A673 (cell line): Measurements from ENCODE around the gene TMOD1. TPM values are rescaled to one million over a fixed set of nuclear protein-coding genes. Genes with fewer than 3 reads are reported as not detected.

Experiments
- BruUV-seq: library from RNA; stranded (reverse); fragments of 400-500 nt; replicated peaks from 2 replicates; lab custom pipeline; 2021; lab: Mats Ljungman, UMichigan
- CTCF ChIA-PET: fragments of 300-600 bp; sonication (Branson Sonifier 250); formaldehyde crosslinking; loops from one replicate; lab custom pipeline; 2022; ENCODE audit warnings: antibody characterized with exemption; lab: Charles Lee
- POLR2A ChIA-PET: fragments of 300-600 bp; sonication (Branson Sonifier 250); formaldehyde crosslinking; loops from one replicate; lab custom pipeline; 2022; ENCODE audit warnings: antibody characterized with exemption; ENCODE audit not compliant: low non-redundant PET; lab: Charles Lee
- DNase-seq: peaks from one replicate; pipeline ENCODE4 v3.0.0-alpha.2; 2015; ENCODE audit warnings: low spot score
- H3K27ac ChIP-seq: fragments of 200-600 bp; sonication (generic); 2 replicates; pipeline ENCODE4 v1.5.1; 2016; ENCODE audit warnings: mixed run types, low read depth, mild to moderate bottlenecking, mixed read lengths, antibody characterized with exemption, low read length; ENCODE audit not compliant: poor library complexity, severe bottlenecking
- H3K27me3 ChIP-seq: fragments of 200-600 bp; sonication (generic); replicated peaks from 2 replicates; pipeline ENCODE4 v1.6.1; 2017; ENCODE audit warnings: mixed run types, low read depth, mild to moderate bottlenecking, mixed read lengths, antibody characterized with exemption, low read length; ENCODE audit not compliant: insufficient read depth, poor library complexity
- H3K36me3 ChIP-seq: fragments of 200-600 bp; sonication (generic); 2 replicates; pipeline ENCODE4 v1.6.1; 2016; ENCODE audit warnings: mixed run types, mild to moderate bottlenecking, mixed read lengths, antibody characterized with exemption, low read length; ENCODE audit not compliant: insufficient read depth, poor library complexity, severe bottlenecking
- H3K4me1 ChIP-seq: fragments of 200-600 bp; sonication (generic); 2 replicates; pipeline ENCODE4 v1.6.1; 2017; ENCODE audit warnings: mixed run types, mild to moderate bottlenecking, mixed read lengths, antibody characterized with exemption, low read length; ENCODE audit not compliant: insufficient read depth, poor library complexity, severe bottlenecking
- H3K4me3 ChIP-seq: fragments of 200-600 bp; sonication (generic); 2 replicates; pipeline ENCODE4 v1.5.1; 2016; ENCODE audit warnings: low read depth, mixed run types, mild to moderate bottlenecking, mixed read lengths, low read length; ENCODE audit not compliant: poor library complexity, severe bottlenecking
- H3K9me3 ChIP-seq: fragments of 200-600 bp; sonication (generic); 2 replicates; pipeline ENCODE4 v1.6.1; 2016; ENCODE audit warnings: mixed run types, low read depth, mild to moderate bottlenecking, mixed read lengths, antibody characterized with exemption, low read length; ENCODE audit not compliant: poor library complexity, severe bottlenecking
- EZH2 ChIP-seq: fragments of 200-600 bp; sonication (generic); IDR thresholded peaks from 2 replicates; pipeline ENCODE4 v1.6.1; 2017; ENCODE audit warnings: borderline replicate concordance, low read depth, mild to moderate bottlenecking, mixed read lengths, antibody characterized with exemption, low read length; ENCODE audit not compliant: poor library complexity, severe bottlenecking
- intact Hi-C: fragments of 100-400 bp; cut with micrococcal nuclease; formaldehyde crosslinking; loops from one replicate; pipeline ENCODE4 v1.10.0; 2022; ENCODE audit not compliant: unreplicated experiment
- total RNA-seq: library from RNA; stranded (reverse); gene quantifications from 2 replicates; pipeline ENCODE4 v1.2.3, GENCODE V29; 2021
- TF ChIP-seq, protein P1 (sequence below): fragments of 300-800, 200-600 bp; sonication (generic); conservative IDR thresholded peaks from 2 replicates; pipeline ENCODE4 v1.5.1; 2017; ENCODE audit warnings: low read depth, mild to moderate bottlenecking, antibody characterized with exemption, low read length, moderate library complexity, mixed read lengths

Gene TMOD1
- total RNA-seq, 1 experiment from 2014 or later: 0.09 TPM

DNA sequence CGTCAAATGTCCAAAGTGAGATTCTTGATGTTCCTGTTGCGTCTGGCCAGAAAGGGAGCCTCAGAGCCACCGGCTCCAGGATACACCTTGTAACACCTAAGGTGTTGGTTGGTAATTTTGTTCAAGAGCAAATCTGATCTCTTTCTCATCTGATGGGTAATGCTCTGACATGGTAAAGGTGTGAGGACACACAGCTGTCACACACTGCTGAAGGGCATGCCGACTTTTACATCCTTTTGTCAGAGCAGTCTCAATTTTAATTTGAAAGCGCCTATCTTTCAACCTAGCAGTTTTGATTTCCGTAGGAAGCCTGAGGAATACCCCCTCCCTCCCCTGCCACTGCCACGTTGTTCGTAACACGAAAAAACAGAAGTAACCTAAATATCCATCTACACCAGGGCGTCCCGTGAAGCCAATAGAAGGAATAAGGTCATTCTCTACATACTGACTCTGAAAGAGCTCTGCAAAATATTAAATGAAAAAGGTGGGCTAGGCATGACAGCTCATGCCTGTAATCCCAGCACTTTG is 74.3 kb downstream of the TMOD1 start:
- no peaks in the 10 kb centered on the region for H3K4me1 ChIP-seq
- no peaks in the 10 kb centered on the region for H3K27me3 ChIP-seq
- POLR2A ChIA-PET: no interaction called here
- no peak for DNase-seq
- H3K36me3 ChIP-seq: no peaks in the 10 kb centered on the region
- no peak overlapping the region for H3K27ac ChIP-seq
- H3K4me3 ChIP-seq: no peak overlapping the region
- no peaks in the 10 kb centered on the region for H3K9me3 ChIP-seq
- TF ChIP-seq, protein P1, sequence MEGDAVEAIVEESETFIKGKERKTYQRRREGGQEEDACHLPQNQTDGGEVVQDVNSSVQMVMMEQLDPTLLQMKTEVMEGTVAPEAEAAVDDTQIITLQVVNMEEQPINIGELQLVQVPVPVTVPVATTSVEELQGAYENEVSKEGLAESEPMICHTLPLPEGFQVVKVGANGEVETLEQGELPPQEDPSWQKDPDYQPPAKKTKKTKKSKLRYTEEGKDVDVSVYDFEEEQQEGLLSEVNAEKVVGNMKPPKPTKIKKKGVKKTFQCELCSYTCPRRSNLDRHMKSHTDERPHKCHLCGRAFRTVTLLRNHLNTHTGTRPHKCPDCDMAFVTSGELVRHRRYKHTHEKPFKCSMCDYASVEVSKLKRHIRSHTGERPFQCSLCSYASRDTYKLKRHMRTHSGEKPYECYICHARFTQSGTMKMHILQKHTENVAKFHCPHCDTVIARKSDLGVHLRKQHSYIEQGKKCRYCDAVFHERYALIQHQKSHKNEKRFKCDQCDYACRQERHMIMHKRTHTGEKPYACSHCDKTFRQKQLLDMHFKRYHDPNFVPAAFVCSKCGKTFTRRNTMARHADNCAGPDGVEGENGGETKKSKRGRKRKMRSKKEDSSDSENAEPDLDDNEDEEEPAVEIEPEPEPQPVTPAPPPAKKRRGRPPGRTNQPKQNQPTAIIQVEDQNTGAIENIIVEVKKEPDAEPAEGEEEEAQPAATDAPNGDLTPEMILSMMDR: no peak
- no TSS peak for BruUV-seq
- intact Hi-C loops: no loop called here
- CTCF ChIA-PET: no interaction called here

DNA sequence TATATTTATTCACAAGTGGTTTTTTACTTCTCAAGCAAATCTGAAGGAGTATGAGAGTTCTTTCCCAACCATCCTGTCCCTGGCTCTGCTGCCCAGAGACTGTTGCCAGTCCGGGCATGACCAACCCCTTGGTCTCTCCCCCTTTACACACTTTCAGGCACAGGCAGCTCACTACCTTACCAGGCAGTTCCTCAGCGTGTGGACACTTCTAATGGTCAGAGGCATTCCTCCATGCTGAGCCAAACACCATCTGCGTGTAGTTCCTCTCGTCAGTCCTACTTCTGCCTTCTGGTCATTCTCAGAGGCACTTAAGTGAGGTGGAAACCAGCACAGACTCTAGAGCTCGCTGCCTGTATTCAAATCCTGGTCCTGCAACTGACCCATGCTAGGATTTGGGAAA is 75.6 kb downstream of the TMOD1 start:
- ChIA-PET CTCF (no interaction called here), POLR2A (no interaction called here)
- DNase-seq: no peak
- H3K4me1 ChIP-seq: no peaks in the 10 kb centered on the region
- BruUV-seq: no TSS peak
- H3K9me3 ChIP-seq: no peaks in the 10 kb centered on the region
- intact Hi-C loops: no loop called here
- no peaks in the 10 kb centered on the region for H3K27me3 ChIP-seq
- TF ChIP-seq, protein P1: no peak
- TF ChIP-seq EZH2: no peak
- H3K36me3 ChIP-seq: no peaks in the 10 kb centered on the region
- no peak overlapping the region for H3K4me3 ChIP-seq
- H3K27ac ChIP-seq: no peak overlapping the region

DNA sequence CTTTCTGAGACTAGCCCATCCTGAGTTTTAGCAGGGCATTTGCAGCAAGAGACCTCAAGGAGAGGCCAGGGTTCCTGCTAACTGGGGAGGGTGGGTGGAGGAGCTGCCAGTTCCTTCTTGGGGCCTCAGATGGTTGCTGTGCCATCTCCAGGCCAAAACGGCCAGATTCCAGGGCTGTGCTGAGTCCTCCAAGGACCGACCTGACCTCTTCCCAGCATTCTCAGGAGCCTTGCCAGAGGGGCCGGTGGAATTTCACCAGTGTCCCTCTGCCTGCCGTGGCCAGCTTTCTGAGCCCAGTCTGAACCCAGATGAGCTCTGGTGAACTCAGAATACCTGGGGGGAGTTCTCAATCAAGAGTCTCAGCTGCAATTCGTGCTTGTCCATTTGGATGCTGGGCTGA is 77.4 kb downstream of the TMOD1 start:
- H3K27ac ChIP-seq: no peak overlapping the region
- no TSS peak for BruUV-seq
- intact Hi-C loops: no loop called here
- POLR2A ChIA-PET: no interaction called here
- no peaks in the 10 kb centered on the region for H3K9me3 ChIP-seq
- TF ChIP-seq, protein P1: no peak
- no peak for TF ChIP-seq EZH2
- no peaks in the 10 kb centered on the region for H3K36me3 ChIP-seq
- no peak overlapping the region for H3K4me3 ChIP-seq
- CTCF ChIA-PET: no interaction called here
- DNase-seq: no peak
- H3K27me3 ChIP-seq: no peaks in the 10 kb centered on the region
- H3K4me1 ChIP-seq: no peaks in the 10 kb centered on the region
